Measurements from ENCODE around the gene ARHGAP44.

- TF ChIP-seq CTCF (IDR thresholded peaks at IDR 0.05; ENCODE audit: extremely low read depth in 1 of 2, insufficient read depth in 1 of 2, low read depth in 1 of 2, low read length in 2 of 2) (no peak), EZH2 (IDR thresholded peaks at IDR 0.05; ENCODE audit: borderline replicate concordance, low read depth, low read length, severe bottlenecking) (no peak), POLR2AphosphoS5 (IDR thresholded peaks at IDR 0.05; ENCODE audit: insufficient read depth, low read depth, low read length) (no peak), GATA2 (IDR thresholded peaks at IDR 0.05; ENCODE audit: insufficient read depth, insufficient read length, low read depth, low read length) (no peak)
Observed at GRCh38 chr17:12859520-12859919, 70.2 kb downstream of the ARHGAP44 start.

Measured in endothelial cell of umbilical vein (primary cell).